ENCODE data around the gene GEMIN7. TPM values are rescaled to one million over a fixed set of nuclear protein-coding genes. Genes with fewer than 3 reads are reported as not detected.

Gene GEMIN7
- total RNA-seq, 1 donor from 2014 or later, result 38.7 TPM

- H3K27me3 Mint-ChIP-seq, result no peaks in the 10 kb centered on the region
- H3K4me3 Mint-ChIP-seq, result peak overlapping the region; percentile 24
- CTCF ChIA-PET, result interaction anchor here (1.1 kb wide), 1 partner anchor 10 kb away, joined by 3 read pairs; no protein-coding TSS in a partner anchor
- POLR2A ChIA-PET, result interaction anchor here (2.0 to 5.0 kb wide), 5 partner anchors 10 to 82 kb away, joined by 9 to 66 read pairs (median 15); partner anchors contain the start of genes CLPTM1 and RELB
- peaks cover 37% of the 10 kb centered on the region for H3K4me1 Mint-ChIP-seq
- TF ChIP-seq, protein P1, sequence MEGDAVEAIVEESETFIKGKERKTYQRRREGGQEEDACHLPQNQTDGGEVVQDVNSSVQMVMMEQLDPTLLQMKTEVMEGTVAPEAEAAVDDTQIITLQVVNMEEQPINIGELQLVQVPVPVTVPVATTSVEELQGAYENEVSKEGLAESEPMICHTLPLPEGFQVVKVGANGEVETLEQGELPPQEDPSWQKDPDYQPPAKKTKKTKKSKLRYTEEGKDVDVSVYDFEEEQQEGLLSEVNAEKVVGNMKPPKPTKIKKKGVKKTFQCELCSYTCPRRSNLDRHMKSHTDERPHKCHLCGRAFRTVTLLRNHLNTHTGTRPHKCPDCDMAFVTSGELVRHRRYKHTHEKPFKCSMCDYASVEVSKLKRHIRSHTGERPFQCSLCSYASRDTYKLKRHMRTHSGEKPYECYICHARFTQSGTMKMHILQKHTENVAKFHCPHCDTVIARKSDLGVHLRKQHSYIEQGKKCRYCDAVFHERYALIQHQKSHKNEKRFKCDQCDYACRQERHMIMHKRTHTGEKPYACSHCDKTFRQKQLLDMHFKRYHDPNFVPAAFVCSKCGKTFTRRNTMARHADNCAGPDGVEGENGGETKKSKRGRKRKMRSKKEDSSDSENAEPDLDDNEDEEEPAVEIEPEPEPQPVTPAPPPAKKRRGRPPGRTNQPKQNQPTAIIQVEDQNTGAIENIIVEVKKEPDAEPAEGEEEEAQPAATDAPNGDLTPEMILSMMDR (IDR thresholded peaks at IDR 0.05), result no peak
- H3K9me3 Mint-ChIP-seq, result no peaks in the 10 kb centered on the region
- peaks cover 81% of the 10 kb centered on the region for H3K36me3 Mint-ChIP-seq (ENCODE audit: low read depth)
- no peak for ATAC-seq (ENCODE audit: low read depth)
- H3K27ac Mint-ChIP-seq, result no peak overlapping the region
- intact Hi-C loops (cut with micrococcal nuclease), result loop anchor here (2.0 to 5.0 kb wide), 4 partner anchors 15 to 147 kb away; partner anchors contain the start of genes PPP1R37 and TOMM40
- no peak for DNase-seq
Observed at GRCh38 chr19:45037393-45038169, 41.5 kb upstream of the GEMIN7 start.

DNA sequence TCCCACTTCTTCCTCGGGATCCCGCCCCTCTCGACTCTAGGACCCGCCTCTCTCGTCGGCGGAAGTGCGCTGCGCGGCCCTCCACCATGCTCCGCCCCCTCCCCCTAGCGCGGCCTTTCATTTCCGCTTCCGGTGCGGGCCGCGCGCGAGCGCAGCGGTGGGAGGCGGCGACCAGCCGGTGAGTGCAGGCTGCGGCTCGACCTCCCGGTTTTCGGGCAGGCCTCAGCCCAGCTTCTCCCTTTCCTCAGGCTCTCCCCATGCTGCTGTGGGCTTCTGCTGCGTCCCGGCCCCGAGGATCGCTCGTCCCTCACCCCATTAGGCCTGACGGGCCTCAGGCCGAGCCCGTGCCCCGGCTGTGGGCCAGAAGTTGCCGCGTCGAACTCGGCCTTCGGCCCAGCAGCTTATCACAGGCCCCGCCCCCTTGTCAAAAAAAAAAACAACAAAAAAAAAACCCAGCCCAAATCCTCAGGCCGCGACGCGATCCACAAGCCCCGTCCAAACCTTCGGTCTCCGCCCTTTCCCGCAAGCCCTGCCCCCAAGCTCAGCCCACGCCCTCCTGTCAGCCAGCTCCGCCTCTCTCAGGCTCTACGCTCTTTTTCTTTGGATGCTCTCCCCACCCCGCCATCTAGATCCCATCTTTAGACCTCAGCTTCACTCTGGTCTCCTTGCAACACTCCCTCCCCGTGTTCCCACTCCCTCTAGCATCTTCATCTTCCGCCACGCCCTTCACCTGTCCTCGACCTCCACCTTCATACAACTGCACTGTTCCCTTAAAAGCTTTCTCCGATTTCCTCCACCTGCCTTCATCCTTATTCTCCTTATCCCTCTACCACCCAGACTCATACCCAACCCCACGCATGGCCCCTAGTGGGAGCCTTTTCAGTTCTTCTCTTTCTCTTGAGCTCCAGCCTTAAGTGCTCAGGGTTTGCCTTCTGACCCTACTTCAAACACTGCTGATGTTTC, 39.8 kb upstream of the GEMIN7 start, which contains the start of gene CLASRP:
Gene CLASRP (plus strand): TSS at position 115 of the 963 bp plus-strand sequence. CDS start 1,168 bp downstream, outside the sequence.
- TF ChIP-seq, protein P1 (IDR thresholded peaks at IDR 0.05), result no peak
- peak; percentile 90 for DNase-seq
- Mint-ChIP-seq H3K27ac (peak within 1 kb of the TSS; percentile 91), H3K36me3 (ENCODE audit: low read depth) (peaks cover 84% of the 10 kb centered on the region), H3K27me3 (no peaks in the 10 kb centered on the region), H3K4me3 (peak within 1 kb of the TSS; percentile 98), H3K4me1 (peaks cover 38% of the 10 kb centered on the region), H3K9me3 (no peaks in the 10 kb centered on the region)
- peak; percentile 89 for ATAC-seq (ENCODE audit: low read depth)
- ChIA-PET POLR2A (interaction anchor here (0.6 to 5.0 kb wide), 24 partner anchors 8 to 149 kb away, joined by 3 to 66 read pairs (median 5); partner anchors contain the start of genes CLPTM1, GEMIN7, RELB and TRAPPC6A), CTCF (interaction anchor here (0.6 to 2.3 kb wide), 5 partner anchors 12 to 315 kb away, joined by 3 to 8 read pairs (median 5); no protein-coding TSS in a partner anchor)
- intact Hi-C loops (cut with micrococcal nuclease), result loop anchor here (1.0 to 5.0 kb wide), 8 partner anchors 8 to 148 kb away; partner anchors contain the start of genes BLOC1S3, PPP1R37, TOMM40 and TRAPPC6A

DNA sequence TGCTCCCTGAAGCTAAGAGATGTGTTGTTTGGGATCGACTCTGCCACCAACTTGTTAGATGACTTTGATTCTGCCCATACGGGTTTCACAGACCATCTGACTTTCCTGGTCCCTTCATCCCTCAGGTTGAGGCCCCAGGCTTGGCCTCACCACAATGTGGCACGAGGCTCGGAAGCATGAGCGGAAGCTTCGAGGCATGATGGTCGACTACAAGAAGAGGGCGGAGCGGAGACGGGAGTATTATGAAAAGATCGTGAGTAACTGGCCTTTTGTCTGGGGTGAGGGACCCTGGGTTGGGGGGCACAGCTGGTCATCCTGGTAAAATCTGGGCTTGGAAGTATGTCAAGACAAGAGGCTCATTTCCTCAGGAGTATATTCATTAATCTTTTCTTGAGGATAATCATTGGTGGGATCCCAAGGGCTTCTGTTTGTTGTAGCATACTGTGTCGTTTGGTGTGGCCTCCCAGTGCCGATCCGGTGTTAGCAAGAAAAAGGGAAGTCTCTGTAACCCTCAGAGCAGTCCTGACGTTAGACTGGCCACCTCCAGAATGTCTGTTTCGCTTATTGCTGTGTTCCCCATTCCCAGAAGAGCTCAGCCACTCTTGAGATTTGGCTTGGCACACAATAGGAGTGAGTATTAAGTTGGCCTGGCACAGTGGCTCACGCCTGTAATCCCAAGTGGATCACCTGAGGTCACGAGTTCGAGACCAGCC, 38.8 kb upstream of the GEMIN7 start:
- Mint-ChIP-seq H3K4me3 (peak overlapping the region; percentile 98), H3K4me1 (peaks cover 44% of the 10 kb centered on the region), H3K36me3 (ENCODE audit: low read depth) (peaks cover 84% of the 10 kb centered on the region), H3K27ac (peak overlapping the region; percentile 91), H3K27me3 (no peaks in the 10 kb centered on the region), H3K9me3 (no peaks in the 10 kb centered on the region)
- CTCF ChIA-PET, result interaction anchor here (0.6 to 2.3 kb wide), 3 partner anchors 19 to 270 kb away, joined by 3 to 8 read pairs (median 5); no protein-coding TSS in a partner anchor
- TF ChIP-seq, protein P1 (IDR thresholded peaks at IDR 0.05), result no peak
- DNase-seq (no peak), ATAC-seq (ENCODE audit: low read depth) (no peak)
- POLR2A ChIA-PET, result interaction anchor here (1.0 to 5.0 kb wide), 9 partner anchors 12 to 138 kb away, joined by 3 to 66 read pairs (median 9); partner anchors contain the start of genes CLPTM1, RELB and TRAPPC6A
- intact Hi-C loops (cut with micrococcal nuclease), result no loop called here

GRCh38 chr19:45041125-45041524, 37.9 kb upstream of the GEMIN7 start:
- Mint-ChIP-seq H3K36me3 (ENCODE audit: low read depth) (peaks cover 84% of the 10 kb centered on the region), H3K4me3 (peak overlapping the region; percentile 98), H3K27me3 (no peaks in the 10 kb centered on the region), H3K9me3 (no peaks in the 10 kb centered on the region), H3K27ac (peak overlapping the region; percentile 72), H3K4me1 (peaks cover 53% of the 10 kb centered on the region)
- ATAC-seq (ENCODE audit: low read depth), result no peak
- TF ChIP-seq, protein P1 (IDR thresholded peaks at IDR 0.05), result no peak
- intact Hi-C loops (cut with micrococcal nuclease), result no loop called here
- no peak for DNase-seq
- CTCF ChIA-PET, result interaction anchor here (0.8 to 1.4 kb wide), 2 partner anchors 11 to 19 kb away, joined by 4 to 5 read pairs; no protein-coding TSS in a partner anchor
- POLR2A ChIA-PET, result interaction anchor here (0.7 to 5.0 kb wide), 4 partner anchors 11 to 122 kb away, joined by 5 to 66 read pairs (median 22); partner anchors contain the start of gene RELB
